HG02981 (cell line): ENCODE measurements around the gene CNGA2.

Experiments
- ATAC-seq: cut with Tn5 transposase; IDR thresholded peaks from one replicate; pipeline ENCODE4 v1.9.1; 2021; ENCODE audit warnings: mild to moderate bottlenecking, moderate library complexity; ENCODE audit not compliant: unreplicated experiment

CNGA2 gene

DNA sequence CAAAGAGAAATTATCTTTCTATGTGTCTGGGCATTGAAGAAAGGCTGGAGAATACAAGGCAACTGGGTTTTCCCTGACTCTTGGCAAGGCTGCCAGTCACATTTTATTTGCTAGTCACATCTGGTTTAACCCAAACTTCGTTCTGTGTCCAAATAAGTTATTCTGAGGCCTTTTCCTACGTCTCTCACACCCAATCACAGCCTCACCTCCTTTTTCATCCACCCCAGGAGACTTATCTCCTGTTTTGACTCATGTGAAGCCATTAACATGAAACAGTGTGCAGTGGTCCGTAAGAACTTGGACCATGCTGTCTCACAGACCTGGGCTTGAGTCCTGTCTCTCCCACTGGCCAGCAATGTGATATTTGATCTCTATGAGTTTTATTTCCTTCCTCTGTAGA, 59.3 kb downstream of the CNGA2 start:
- no peak for ATAC-seq
